ENCODE measurements around the gene VAV2.
"Not testable (repeated sequence)": the region's sequence is repeated elsewhere in the genome, so short reads cannot be mapped to it uniquely, and the experiment has no call there.

VAV2 gene

DNA sequence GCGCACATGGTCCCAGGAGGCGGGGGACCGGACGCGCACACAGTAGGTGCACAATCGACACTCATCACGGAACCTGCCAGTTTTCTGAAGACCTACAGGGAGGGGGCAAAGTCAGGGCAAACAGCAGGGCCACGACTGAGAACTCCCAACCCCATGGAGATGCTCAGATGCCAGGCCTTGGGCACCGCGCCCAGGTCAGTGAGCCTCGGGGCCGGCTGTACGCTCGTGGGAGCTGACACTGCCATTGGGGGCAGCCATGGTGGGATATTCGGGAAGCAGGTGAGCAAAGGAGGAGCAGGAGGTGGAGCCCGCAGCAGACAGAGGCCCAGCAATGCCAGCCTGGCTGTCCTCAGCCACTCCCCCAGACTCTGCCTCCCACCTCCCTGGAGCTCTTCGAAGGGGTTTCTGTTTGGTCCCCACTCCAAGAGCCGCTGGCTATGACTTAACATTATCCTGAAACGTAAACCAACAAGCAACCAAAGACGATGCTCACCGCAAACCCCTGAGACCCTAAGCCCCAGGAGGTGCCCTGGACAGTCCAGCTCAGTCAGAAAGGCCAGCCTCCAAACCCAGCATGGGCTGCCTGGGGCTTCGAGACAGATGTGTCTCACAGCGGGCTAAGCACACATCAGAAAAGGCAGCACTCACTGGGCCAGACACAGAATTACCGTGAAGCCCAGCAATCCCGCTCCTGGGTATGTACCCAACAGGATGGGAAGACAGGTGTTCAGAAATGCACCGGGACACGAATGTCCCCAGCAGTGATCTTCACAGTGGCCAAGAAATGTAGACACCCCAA, 78.4 kb downstream of the VAV2 start:
- FAIRE-seq = no peak

DNA sequence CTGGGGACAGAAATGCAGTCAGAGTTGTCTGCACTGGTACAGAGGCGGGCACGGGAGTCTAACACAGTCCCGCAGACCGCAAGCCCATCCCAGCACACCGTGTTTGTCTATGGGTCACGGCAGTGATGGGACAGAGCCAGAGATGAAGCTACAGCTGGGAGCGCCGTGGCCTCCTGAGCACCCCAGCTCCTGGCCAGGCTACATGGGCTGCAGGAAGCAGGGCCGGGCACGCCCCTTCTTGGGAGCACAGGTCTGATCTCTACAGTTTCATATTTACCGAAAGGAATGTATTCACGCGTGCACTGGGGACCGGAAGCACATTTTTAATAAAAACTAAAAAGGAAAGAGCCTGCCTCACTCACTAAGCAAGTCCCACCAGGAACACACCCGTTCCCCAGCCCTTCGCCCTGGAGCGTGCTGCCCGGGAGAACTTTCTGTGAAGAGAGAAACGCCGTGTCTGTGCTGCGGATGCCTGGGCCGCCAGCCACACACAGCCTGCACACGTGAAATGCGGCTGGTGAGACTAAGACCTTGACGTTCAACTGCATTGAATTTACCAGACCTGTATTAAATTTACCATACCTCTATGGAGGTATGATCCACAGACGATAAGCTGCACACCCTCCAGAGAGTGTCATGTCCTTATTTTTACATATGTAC, 81.1 kb downstream of the VAV2 start:
- no peak for FAIRE-seq

DNA sequence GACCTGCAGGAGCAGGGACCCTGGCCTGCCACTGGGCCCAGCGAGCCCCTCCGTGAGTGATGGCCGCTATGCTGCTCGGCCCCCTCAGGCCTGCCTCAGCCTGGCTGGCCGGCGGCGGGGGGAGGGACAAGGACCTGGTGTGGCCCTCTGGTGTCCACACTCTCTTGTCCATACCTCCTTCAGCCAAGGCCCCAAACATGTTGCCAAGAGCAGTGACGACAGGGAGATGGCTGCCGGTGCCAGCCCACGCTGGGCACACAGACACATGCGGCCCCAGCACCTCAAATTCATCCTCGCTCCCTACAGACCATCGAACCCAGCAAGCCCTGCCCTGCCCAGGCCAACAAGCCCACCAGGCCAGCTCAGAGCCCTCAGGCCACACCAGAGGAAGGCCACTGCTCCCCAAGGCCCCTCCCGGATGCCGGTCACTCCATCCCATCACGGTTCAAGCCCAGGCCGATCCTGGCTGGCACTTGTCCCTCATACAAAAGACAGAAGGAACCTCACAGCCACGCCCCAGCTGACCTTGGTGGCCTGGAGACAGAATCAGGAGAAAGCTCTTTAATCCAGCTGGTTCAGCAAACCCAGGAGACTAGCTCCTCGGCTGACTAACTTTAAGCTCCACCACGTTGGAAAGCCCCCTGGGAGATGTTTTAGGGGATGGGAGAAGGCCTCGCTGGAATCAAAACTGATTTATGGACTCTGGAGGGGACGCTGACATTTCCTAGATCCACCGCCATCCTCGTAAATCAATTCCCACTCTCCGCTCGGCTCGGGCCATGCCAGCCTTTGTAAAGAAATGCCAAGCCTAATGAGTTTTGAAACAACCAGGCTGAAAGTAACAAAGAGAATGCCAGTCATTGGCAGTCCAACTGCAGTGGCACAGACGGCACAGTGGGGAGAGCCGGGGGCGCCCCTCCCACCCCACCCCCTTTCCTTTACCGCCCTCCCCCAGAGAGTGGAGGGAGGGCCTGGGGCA, 84.9 kb downstream of the VAV2 start:
- no peak for FAIRE-seq

DNA sequence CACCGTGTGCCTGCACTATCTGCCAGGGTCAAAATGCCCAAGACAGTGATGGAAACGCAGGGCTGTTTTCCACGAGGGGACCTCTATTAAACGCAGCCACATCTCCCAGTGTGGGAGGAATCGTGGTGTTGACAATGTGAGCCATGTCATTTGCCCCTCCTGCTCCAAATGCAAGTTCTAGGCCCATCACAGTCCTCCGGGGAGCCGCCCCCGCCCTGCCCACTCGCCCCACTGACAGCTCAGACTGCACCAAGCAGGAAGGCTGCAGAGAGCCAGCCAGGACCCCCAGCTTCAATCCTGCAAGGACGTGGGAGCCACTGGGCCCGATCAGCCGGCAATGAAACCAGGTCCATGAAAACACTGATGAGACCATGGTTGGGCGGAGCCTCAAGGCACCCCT, 85.9 kb downstream of the VAV2 start:
- FAIRE-seq = no peak

DNA sequence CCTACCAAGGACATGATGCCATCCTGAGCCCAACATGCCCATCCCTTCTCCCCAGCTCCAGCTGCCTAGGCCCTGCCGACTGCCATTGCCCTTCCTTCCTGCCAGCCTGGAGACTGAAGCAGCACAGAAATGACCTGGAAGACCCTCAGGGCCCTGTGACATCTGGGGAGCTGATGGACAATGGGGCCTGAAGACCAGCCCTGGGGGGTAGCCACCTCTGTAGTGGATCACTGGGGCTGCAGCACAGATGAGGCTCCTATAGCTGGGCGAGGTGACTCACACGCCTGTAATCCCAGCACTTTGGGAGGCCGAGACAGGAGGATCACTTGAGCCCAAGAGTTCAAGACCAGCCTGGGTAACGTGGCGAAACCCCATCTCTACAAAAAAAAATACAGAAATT, 86.6 kb downstream of the VAV2 start:
- FAIRE-seq = no peak

DNA sequence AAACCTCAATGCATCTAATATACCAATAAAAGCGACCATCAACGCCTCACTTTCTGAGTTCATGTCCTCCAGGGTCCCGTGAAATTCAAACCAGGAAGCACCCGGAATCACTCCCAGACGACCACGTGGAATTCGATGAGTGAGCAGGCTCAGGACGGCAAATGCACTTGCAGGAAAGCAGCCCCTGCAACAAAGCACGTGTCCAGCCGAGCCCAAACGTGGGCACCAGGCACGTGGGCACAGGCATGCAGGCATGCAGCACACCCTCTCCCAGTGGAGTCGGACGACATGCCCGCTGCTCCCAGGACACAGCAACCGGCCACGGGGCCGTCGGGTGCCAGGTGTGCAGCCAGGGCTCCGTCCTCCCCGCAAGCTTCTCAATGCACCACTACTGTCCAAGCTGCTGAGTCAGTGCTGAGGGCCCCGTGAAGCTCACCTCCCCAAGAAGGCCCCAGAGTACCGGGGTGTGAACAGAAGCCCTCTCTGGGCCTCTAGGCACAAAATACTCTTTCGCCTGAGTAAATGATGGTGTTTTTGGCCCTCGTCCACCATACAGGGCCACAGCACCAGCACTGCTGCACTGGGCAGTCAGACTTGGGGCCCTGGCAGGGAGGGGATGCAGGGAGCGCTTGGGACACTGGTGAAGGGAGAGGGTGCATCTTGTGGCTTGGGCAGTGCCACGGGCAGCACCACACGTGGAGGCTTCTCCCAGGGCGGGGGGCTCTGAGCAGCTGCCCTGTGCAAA, 87.6 kb downstream of the VAV2 start:
- FAIRE-seq = no peak

DNA sequence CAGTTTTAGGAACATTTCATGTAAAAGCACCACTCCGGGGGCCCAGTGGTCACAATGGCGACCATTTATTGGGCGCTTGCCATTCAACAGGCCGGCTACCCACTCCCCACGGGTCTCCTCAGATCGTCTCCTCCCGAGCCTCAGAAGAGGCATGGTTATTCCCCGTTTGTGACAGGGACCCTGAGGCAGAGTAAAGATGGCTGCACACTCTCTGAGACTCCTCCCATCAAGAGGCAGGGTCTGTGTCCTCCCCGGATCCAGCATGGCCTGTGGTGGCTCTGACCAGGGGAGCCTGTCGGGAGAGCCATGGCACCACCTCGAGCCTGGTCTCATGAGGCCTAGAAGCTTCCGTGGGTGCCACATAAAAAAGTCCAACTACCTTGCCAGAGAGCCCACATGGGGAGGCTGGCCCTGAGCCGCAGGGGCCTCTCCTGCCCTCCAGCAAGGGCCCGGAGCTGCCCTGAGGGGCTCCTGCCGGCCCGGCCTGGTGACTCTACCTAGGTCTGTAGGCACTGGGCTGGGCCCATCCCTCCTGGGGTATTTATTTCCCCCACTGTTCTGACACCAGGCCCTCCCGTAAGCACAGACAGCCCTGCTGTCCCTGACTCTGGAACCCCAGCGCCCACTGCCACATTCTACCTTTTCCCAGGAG, 90.8 kb downstream of the VAV2 start:
- no peak for FAIRE-seq

DNA sequence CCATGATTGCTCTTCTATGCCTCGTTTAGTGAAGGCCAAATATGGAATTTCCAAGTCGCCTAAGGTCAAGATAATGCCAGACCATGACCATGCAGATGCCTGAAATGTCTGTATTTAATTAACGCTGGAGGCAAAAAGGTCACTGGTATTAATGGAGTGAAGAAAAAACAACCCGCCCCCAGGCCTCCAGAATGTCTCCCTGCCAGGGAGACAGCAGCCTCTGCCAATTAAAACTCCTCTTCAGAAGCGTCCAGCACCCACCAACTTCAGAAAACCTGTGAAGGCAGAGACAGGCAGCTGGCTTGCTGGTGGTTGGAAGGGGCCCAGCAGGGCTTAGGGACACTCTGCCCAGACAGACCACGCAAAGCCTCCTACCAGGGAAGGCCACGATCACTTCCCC, 94.4 kb downstream of the VAV2 start:
- FAIRE-seq = no peak

DNA sequence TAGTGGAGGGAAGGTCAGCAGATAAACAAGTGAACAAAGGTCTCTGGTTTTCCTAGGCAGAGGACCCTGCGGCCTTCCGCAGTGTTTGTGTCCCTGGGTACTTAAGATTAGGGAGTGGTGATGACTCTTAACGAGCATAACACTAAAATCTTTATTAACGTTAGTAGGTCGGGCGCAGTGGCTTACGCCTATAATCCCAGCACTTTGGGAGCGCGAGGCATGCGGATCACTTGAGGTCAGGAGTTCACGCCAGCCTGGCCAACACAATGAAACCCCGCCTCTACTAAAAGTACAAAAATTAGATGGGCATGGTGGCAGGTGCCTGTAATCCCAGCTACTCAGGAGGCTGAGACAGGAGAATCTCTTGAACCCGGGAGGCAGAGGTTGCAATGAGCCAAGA, 96.1 kb downstream of the VAV2 start:
- not testable (repeated sequence) for FAIRE-seq

DNA sequence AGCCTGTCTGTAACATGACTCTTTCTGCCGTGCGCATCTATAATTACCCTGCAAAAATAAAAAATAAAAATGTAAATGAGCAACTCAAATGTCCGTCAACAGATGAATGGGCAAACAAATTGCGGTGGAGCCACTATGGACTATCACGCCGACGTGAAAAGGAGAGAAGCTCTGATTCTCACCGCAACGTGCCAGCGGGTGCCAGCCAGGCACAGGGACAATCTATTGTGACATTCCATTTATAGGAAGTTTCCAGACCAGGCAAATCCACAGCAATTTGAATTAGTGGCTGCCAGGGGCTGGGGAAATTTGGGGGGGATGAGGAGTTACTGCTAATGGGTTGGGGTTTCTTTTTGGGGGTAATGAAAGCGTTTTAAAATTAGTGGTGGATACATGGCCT, 96.8 kb downstream of the VAV2 start:
- no peak for FAIRE-seq

DNA sequence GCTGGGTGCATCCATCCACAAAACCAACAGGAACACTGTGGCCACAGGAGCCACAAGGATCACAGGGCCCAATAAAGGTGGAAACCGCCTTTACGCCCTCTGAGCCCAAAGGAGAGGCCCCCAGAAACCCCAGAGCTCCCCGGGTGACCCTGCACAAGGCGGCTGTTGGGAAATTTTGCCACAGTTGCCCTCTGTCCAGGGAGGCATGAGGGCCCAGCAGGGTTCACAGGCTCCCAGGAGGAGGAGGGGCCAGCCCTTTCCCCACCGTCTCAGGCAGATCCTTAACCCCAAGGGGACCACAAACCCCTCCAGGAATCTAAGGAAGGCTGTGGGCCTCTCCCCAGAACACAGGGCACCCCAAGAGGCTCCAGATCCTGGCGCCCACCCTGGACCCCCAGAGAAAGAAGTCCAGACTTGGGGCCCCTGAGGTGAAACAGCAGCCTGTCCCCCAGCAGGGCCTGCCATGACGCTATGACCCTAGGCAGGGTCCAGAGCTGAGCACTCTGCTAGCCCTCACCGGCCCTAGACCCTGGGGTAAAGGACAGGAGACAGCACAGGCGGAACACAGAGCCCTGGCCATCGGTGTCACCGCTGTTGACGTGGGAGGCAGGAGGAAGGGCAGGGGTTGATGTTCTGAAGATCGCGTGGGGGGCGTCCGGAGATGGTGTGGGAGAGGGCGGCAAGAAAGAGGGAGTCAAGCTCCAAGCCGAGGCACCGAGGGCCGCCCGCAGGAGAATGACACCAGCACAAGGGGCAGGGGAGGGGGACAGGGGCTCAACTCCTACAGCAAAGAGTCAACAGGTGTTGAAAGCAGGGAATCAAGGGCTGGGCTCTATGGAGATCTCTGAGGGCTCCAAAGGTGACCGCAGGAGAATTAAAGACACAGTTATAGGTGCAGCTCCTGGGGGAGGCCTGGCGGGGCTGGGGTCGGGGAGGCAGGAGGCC, 97.5 kb downstream of the VAV2 start:
- FAIRE-seq = no peak

DNA sequence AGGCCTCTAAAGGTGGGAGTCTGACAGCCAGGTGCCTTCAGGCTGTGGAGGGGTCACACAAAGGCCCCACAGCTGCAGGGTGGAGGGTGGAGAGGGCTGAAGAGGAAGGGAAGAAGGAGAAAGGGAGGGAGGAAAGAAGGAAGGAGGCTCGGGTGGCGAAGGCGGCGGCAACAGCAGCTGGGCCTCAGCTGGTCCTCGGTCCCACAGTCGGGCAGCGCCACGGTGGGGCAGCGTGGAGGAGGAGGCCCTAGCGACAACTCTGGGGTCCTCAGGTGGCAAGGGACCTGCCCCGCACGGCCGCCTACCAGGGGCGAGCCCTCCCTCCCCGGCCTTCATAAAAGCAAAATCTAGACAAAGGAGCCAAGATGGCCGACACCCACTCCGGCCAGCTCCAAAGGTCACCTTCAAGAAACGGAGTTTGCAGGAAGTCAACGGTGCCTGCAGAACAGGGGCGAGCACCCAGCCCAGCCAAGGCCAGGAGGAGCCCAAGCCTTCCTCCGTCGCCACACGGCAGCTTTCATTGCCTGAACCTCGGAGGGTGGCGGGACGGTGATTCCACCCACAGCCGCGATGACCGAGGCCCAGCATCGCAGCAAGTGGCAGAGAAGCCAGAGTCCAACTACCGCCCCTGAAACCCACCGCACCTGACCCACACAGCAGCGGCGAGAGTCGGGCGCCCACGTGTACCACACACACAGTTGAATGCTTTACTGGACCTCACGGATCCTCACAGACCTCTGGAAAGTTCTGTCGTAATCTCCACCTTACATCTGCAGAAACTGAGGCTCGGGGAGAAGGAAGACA, 98.7 kb downstream of the VAV2 start:
- FAIRE-seq = no peak

DNA sequence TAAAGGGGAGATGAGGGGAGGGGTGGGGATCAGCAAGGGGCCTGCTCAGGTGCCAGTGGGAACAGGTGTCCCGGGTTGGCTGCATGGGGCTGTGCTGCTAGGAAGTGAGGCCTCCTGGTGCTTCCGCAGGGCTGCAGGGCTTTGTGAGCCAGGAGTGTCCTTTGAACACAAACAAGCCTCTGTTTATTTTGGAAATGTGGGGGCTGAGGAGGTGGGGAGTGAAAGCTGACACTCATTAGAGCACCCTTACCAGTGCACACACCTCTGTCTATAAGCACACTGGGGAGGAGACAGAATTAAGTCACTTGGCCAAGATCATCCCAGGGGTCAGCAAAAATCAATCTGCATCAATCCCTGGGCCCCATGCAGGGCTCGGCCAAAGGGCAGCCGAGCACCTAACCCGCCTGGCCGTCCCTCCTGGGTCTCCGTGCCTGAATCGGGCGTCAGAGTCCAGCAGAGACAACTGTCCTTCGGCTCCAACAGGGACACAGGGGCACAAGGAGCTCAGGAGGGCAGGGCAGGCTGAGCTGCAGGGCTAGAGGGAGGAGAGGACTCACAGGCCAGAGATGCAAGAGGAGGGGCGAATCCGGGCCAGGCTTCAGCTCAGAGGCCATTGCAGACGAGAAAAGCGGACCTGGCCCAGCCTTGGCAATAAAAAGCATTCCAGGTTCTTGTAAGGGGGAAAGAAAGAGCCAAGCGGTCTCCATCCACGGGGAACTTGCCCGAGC, 99.8 kb downstream of the VAV2 start:
- no peak for FAIRE-seq

DNA sequence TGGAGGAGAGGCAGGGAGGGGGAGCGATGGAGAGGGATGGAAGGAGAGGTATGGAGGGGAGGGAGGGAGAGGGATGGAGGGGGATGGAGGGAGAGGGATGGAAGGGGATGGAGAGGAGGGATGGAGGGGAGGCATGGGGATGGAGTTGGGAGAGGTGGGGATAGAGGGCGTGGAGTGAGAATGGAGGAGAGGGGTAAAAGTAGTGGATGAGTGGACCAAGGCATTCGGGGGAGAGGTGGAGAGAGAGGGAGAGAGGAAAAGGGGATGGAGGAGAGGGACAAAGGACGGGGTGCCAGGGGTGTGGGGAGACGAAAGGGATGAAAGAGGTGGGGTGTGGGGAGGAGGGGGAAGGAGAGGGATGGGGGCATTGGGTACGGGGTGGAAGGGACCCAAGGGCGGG, 100.4 kb downstream of the VAV2 start:
- FAIRE-seq = no peak

DNA sequence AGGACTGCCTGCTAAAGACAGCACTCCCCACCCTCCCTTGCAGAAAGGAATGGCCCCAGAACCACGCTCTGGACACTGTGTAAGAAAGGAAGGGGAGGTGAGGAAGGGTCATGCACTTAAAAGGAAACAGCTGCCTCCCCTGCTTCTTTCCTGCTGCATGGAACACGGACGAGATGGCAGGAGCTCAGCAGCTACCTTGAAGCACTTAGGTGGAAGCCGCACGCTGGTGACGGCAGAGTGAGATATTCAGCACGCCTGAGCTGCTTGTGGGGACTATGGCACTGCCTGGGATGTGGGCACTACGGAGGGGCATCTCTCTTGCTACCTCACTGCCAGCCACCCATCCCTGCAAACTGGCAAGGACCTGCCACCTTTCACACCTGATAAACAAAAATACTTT, 101.5 kb downstream of the VAV2 start:
- FAIRE-seq = no peak

DNA sequence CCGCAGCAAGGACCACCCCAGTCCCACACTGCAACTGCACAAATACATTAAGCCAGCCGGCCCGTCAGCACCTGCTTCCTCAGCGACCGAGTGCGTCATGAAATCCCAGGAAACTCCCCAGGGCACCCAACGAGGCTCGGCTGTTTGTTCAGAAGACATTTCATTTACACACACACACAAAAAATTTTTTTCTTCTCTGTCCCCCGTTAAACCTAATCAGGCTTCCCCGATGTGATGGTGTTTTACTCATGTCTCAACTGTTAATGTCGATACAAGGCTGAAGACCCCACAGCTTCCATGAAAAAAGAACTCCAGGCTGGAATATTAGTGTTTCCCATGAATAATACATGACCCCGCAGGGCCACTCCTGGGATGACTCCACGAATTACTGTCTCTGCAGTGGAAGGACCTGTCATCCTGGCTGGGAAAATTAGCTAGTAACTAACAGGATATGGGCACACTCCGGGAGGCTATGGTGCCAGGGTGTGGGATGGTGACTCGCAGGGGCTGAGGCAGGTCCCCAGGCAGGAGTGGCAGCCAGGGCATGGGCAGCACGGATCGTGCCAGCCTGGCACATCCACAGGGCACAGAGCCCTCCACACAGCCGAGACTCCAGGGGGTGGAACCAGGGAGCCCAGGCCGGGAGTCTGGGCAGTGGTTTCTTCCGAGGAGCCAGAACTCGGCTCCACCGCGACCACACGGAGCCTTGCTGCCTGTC, 102.4 kb downstream of the VAV2 start:
- FAIRE-seq = no peak

DNA sequence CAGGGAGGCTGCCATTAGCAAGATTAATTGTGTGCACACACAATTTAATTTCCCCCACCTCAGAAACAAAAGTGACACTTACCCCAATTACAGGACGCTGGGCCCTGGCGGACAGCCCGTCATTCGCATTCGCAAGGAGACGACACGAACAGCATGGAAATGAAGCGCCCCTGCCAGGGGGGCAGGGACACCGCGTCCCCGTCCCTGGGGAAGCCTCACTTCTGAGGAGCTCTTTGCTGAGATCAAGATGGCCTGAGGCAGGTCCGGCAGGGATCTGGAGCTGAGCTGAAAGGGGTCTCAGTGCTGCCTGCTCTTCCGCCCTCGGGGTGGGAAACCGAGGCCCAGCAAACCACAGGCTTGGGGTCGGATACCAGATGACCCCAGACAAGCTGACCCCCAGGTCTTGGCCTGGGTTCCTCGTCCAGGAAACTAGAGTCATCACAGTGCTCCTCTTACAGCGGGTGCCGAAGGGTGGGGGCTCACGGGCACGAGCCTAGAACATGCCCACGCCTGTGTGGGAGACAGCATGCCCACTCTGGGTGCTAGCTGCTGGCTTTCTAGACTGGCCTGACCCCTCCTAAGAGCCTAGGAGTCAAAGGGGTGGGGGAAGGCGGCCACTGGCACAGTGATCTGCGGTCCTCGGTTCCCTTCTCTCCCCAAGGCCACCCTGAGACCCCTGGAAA, 103.2 kb downstream of the VAV2 start:
- no peak for FAIRE-seq
